OCI-LY1 (cell line): ENCODE results near the gene IMP3.

Source experiments
- H2AFZ ChIP-seq: fragments of 200-600 bp; sonication (generic), shearing (Covaris generic); 2 replicates; pipeline ENCODE4 v1.6.0; 2014; ENCODE audit warnings: antibody characterized with exemption, mild to moderate bottlenecking, low read length
- H3F3A ChIP-seq: fragments of 200-600 bp; sonication (generic), shearing (Covaris generic); 2 replicates; pipeline ENCODE4 v1.6.0; 2014; ENCODE audit warnings: mild to moderate bottlenecking, antibody characterized with exemption, low read length, moderate library complexity; ENCODE audit not compliant: insufficient read depth
- H3K27ac ChIP-seq: fragments of 200-600 bp; sonication (generic); 2 replicates; pipeline ENCODE4 v1.5.1; 2014; ENCODE audit warnings: low read length, mixed run types, mild to moderate bottlenecking, low read depth; ENCODE audit not compliant: poor library complexity, severe bottlenecking
- H3K27me3 ChIP-seq: fragments of 200-600 bp; sonication (generic); 2 replicates; pipeline ENCODE4 v1.6.0; 2014; ENCODE audit warnings: antibody characterized with exemption, mild to moderate bottlenecking, low read length, moderate library complexity; ENCODE audit not compliant: insufficient read depth
- H3K36me3 ChIP-seq: fragments of 200-600 bp; sonication (generic); 2 replicates; pipeline ENCODE4 v1.6.1; 2014; ENCODE audit warnings: mild to moderate bottlenecking, antibody characterized with exemption, low read length, moderate library complexity, mixed read lengths; ENCODE audit not compliant: insufficient read depth
- H3K4me1 ChIP-seq: fragments of 200-600 bp; sonication (generic); 2 replicates; pipeline ENCODE4 v1.5.1; 2014; ENCODE audit warnings: mild to moderate bottlenecking, low read length, moderate library complexity; ENCODE audit not compliant: insufficient read depth, severe bottlenecking
- H3K4me2 ChIP-seq: fragments of 200-600 bp; sonication (generic), shearing (Covaris generic); 2 replicates; pipeline ENCODE4 v1.6.1; 2014; ENCODE audit warnings: low read length
- H3K4me3 ChIP-seq: fragments of 200-600 bp; sonication (generic); 2 replicates; pipeline ENCODE4 v1.5.1; 2014; ENCODE audit warnings: low read length, low read depth, mild to moderate bottlenecking, mixed read lengths; ENCODE audit not compliant: poor library complexity, severe bottlenecking
- H3K79me2 ChIP-seq: fragments of 200-600 bp; shearing (Covaris generic); 2 replicates; pipeline ENCODE4 v1.6.1; 2016; ENCODE audit warnings: mixed run types, low read length, mixed read lengths; ENCODE audit not compliant: insufficient read depth
- H3K9ac ChIP-seq: fragments of 200-600 bp; sonication (generic), shearing (Covaris generic); 2 replicates; pipeline ENCODE4 v1.6.1; 2014; ENCODE audit warnings: mild to moderate bottlenecking, low read length, mixed read lengths
- H3K9me2 ChIP-seq: fragments of 200-600 bp; sonication (generic), shearing (Covaris generic); 2 replicates; pipeline ENCODE4 v1.6.1; 2014; ENCODE audit warnings: low read depth, mild to moderate bottlenecking, low read length, mixed read lengths
- H3K9me3 ChIP-seq: fragments of 200-600 bp; shearing (Covaris generic); 2 replicates; pipeline ENCODE4 v1.6.1; 2014; ENCODE audit warnings: low read length, mixed read lengths
- H4K20me1 ChIP-seq: fragments of 200-600 bp; sonication (generic), shearing (Covaris generic); 2 replicates; pipeline ENCODE4 v1.6.0; 2016; ENCODE audit warnings: mild to moderate bottlenecking, low read length; ENCODE audit not compliant: insufficient read depth
- EZH2 ChIP-seq: fragments of 200-600 bp; sonication (generic), shearing (Covaris generic); IDR thresholded peaks from 2 replicates; pipeline ENCODE4 v1.8.0; 2017; ENCODE audit warnings: borderline replicate concordance, mixed run types, mild to moderate bottlenecking, antibody characterized with exemption, low read length, moderate library complexity, mixed read lengths
- TF ChIP-seq, protein P1 (sequence below): fragments of 200-600 bp; sonication (generic), shearing (Covaris generic); IDR thresholded peaks from 2 replicates; pipeline ENCODE4 v1.5.1; 2017; ENCODE audit warnings: mild to moderate bottlenecking, antibody characterized with exemption, low read length, moderate library complexity, mixed read lengths

IMP3 gene

GRCh38 chr15:75620841-75621391 is 19.1 kb downstream of the IMP3 start:
- no peak overlapping the region for H3K27ac ChIP-seq
- H4K20me1 ChIP-seq: no peaks in the 10 kb centered on the region
- H3K9me3 ChIP-seq: no peaks in the 10 kb centered on the region
- H3K4me3 ChIP-seq: no peak overlapping the region
- no peak overlapping the region for H3K4me2 ChIP-seq
- no peaks in the 10 kb centered on the region for H3K79me2 ChIP-seq
- no peak overlapping the region for H2AFZ ChIP-seq
- no peak for TF ChIP-seq EZH2
- TF ChIP-seq, protein P1, sequence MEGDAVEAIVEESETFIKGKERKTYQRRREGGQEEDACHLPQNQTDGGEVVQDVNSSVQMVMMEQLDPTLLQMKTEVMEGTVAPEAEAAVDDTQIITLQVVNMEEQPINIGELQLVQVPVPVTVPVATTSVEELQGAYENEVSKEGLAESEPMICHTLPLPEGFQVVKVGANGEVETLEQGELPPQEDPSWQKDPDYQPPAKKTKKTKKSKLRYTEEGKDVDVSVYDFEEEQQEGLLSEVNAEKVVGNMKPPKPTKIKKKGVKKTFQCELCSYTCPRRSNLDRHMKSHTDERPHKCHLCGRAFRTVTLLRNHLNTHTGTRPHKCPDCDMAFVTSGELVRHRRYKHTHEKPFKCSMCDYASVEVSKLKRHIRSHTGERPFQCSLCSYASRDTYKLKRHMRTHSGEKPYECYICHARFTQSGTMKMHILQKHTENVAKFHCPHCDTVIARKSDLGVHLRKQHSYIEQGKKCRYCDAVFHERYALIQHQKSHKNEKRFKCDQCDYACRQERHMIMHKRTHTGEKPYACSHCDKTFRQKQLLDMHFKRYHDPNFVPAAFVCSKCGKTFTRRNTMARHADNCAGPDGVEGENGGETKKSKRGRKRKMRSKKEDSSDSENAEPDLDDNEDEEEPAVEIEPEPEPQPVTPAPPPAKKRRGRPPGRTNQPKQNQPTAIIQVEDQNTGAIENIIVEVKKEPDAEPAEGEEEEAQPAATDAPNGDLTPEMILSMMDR: no peak
- no peaks in the 10 kb centered on the region for H3K9me2 ChIP-seq
- H3K27me3 ChIP-seq: no peaks in the 10 kb centered on the region
- no peaks in the 10 kb centered on the region for H3F3A ChIP-seq
- H3K9ac ChIP-seq: no peak overlapping the region
- peaks cover 45% of the 10 kb centered on the region for H3K36me3 ChIP-seq
- peaks cover 9% of the 10 kb centered on the region for H3K4me1 ChIP-seq

DNA sequence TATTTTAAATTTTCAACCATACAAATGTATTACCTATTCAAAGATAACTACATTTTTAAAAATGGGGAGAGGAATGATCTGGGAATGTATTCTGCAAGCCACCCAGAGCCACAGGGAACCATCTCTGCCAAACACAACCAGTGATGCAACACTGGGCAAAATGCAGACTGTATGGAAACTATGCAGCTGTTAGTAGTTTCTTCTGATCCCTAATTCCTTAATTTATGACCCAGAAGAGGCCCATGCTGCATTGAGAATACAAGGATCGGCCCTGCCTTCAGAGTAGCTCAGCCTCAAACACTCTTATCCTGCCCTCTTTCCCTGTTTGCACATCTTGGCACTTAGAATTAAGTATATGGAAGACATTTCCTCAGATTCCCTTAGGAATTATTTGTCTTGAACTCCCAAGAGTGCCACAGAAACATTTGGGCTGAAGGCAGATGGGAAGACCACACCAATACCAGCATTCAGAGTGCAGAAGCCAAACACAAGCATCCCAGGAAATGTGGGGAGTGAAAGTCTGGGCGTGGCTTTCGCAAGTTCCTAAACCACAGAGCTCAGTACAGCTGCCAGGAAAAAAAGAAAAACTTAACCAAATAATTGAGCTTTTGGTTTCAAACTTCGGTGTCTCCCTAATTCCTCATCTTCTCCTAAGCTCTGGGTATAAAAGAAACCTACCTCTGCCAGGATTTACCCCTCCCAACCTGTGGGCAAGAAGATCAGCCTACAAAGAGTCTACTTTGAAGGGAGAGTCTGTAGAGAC is 19.8 kb downstream of the IMP3 start:
- Histone ChIP-seq H3K27ac (no peak overlapping the region), H3F3A (no peaks in the 10 kb centered on the region), H3K4me2 (no peak overlapping the region), H3K4me1 (peaks cover 8% of the 10 kb centered on the region), H3K4me3 (no peak overlapping the region), H3K79me2 (no peaks in the 10 kb centered on the region), H3K27me3 (no peaks in the 10 kb centered on the region), H4K20me1 (no peaks in the 10 kb centered on the region), H3K9ac (no peak overlapping the region), H2AFZ (no peak overlapping the region), H3K9me3 (no peaks in the 10 kb centered on the region), H3K9me2 (no peaks in the 10 kb centered on the region), H3K36me3 (peaks cover 50% of the 10 kb centered on the region)
- TF ChIP-seq, protein P1: no peak
- TF ChIP-seq EZH2: no peak

GRCh38 chr15:75616766-75617165 is 23.3 kb downstream of the IMP3 start:
- Histone ChIP-seq H3K36me3 (peaks cover 74% of the 10 kb centered on the region), H2AFZ (no peak overlapping the region), H3K4me1 (no peaks in the 10 kb centered on the region), H3F3A (no peaks in the 10 kb centered on the region), H3K79me2 (no peaks in the 10 kb centered on the region), H3K4me3 (no peak overlapping the region), H3K9me2 (no peaks in the 10 kb centered on the region), H3K9me3 (no peaks in the 10 kb centered on the region), H4K20me1 (no peaks in the 10 kb centered on the region), H3K4me2 (no peak overlapping the region), H3K27ac (no peak overlapping the region), H3K9ac (no peak overlapping the region), H3K27me3 (no peaks in the 10 kb centered on the region)
- TF ChIP-seq, protein P1: no peak
- no peak for TF ChIP-seq EZH2
